ENCODE measurements around the gene CNTFR.

CNTFR gene

DNA sequence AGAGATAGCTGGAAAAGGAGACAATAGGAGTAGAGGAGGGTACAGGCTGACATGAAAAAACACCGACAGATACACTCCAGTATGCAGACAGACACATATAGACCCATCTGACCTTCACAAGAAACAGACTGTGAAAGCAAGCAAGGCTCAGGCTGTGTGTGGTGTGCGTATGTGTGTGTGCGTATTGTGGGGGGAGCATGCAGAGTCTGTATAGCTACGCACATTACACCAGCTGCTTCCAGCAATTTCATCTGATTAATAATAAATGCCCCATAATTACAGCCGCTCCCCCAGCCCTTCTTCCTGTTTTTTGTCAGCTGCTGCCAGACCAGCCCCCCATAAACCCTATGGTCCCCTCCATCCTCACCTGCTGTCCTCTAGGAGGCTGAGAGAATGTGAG lies 6.7 kb downstream of the CNTFR start:
- Histone ChIP-seq H3K27me3 (ENCODE audit: insufficient read depth, low read length) (peaks cover 99% of the 10 kb centered on the region), H3K27ac (ENCODE audit: low read length) (no peak overlapping the region)

DNA sequence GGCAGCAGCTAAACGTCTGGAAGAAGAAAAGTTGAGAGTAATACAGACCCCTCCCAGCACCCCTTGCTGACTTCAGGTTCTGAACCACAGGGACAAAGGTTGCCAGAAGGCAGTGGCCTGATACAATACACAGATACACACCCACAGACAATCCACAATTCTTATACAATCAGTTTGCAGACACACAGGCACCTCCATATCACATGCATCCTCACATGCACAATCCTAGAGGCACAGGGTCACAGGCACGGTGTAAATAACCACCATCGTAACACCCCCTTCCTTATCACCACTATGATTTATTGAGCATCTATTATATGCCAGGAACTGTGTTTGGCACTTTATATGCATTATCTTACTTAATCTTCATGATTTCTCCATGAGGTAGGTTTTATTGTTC lies 8.2 kb downstream of the CNTFR start:
- Histone ChIP-seq H3K9ac (ENCODE audit: low read depth, low read length) (no peak overlapping the region), H3K27ac (ENCODE audit: low read length) (no peak overlapping the region), H3K9me3 (ENCODE audit: insufficient read depth, low read depth, low read length) (no peaks in the 10 kb centered on the region), H3K27me3 (ENCODE audit: insufficient read depth, low read length) (peaks cover 97% of the 10 kb centered on the region), H3K36me3 (ENCODE audit: insufficient read depth, low read depth, low read length) (no peaks in the 10 kb centered on the region), H3K4me3 (ENCODE audit: low read length) (no peak overlapping the region), H3K4me1 (ENCODE audit: insufficient read depth, low read length) (peaks cover 41% of the 10 kb centered on the region)

More for the DNA sequence above, 6.7 kb downstream of the CNTFR start:
- H3K4me1 ChIP-seq (ENCODE audit: insufficient read depth, low read length) = peaks cover 33% of the 10 kb centered on the region
- peaks cover 3% of the 10 kb centered on the region; the same call in 1 of the 2 replicates for H3K9me3 ChIP-seq (ENCODE audit: insufficient read depth, low read depth, low read length)
- no peaks in the 10 kb centered on the region for H3K36me3 ChIP-seq (ENCODE audit: insufficient read depth, low read depth, low read length)
- no peak overlapping the region for H3K9ac ChIP-seq (ENCODE audit: low read depth, low read length)
- H3K4me3 ChIP-seq (ENCODE audit: low read length) = no peak overlapping the region

DNA sequence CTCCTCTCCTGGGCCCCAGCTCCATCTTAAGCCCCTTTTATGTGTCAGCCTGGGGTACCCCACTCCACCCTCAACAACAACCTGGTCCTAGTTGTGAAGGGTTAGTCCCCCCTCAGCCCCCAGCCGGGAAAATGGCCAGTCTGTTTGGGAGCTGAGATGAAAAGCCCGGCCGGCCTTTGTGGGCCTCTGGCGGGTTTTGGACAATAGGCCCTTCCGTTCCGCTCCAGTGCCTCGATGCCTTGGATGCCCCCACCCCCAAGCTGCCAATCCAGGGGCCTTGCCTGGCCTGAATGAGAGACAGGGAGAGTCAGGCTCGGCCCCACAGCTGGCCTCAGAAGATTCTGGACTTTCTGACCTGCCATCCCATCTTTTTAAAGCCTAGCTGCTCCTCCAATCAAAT lies 9.2 kb downstream of the CNTFR start:
- peaks cover 31% of the 10 kb centered on the region for H3K4me1 ChIP-seq (ENCODE audit: insufficient read depth, low read length)
- no peaks in the 10 kb centered on the region for H3K9me3 ChIP-seq (ENCODE audit: insufficient read depth, low read depth, low read length)
- peak overlapping the region; percentile 34; the same call in 1 of the 2 replicates for H3K9ac ChIP-seq (ENCODE audit: low read depth, low read length)
- H3K4me3 ChIP-seq (ENCODE audit: low read length) = no peak overlapping the region
- H3K27me3 ChIP-seq (ENCODE audit: insufficient read depth, low read length) = peaks cover 95% of the 10 kb centered on the region
- no peaks in the 10 kb centered on the region for H3K36me3 ChIP-seq (ENCODE audit: insufficient read depth, low read depth, low read length)
- no peak overlapping the region for H3K27ac ChIP-seq (ENCODE audit: low read length)

DNA sequence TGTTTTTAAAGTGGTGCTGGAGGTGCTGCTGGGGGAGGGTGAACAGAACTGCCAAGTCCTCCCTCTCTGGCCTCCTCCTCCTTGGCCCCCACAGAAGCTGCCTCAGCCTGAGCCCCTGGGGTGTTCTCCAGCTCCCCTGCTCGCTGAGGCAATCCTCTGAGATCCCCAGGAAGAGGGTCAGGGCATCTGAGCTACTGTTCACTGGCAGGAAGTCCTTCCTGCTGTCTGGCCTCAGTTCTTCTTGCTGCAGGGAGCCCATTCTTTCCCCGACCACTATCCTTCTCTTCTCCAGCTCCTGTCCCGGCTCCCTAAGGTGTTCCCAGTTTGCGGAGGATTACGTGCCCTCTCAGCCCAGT lies 9.7 kb downstream of the CNTFR start:
- H3K4me3 ChIP-seq (ENCODE audit: low read length) = no peak overlapping the region
- peaks cover 95% of the 10 kb centered on the region for H3K27me3 ChIP-seq (ENCODE audit: insufficient read depth, low read length)

DNA sequence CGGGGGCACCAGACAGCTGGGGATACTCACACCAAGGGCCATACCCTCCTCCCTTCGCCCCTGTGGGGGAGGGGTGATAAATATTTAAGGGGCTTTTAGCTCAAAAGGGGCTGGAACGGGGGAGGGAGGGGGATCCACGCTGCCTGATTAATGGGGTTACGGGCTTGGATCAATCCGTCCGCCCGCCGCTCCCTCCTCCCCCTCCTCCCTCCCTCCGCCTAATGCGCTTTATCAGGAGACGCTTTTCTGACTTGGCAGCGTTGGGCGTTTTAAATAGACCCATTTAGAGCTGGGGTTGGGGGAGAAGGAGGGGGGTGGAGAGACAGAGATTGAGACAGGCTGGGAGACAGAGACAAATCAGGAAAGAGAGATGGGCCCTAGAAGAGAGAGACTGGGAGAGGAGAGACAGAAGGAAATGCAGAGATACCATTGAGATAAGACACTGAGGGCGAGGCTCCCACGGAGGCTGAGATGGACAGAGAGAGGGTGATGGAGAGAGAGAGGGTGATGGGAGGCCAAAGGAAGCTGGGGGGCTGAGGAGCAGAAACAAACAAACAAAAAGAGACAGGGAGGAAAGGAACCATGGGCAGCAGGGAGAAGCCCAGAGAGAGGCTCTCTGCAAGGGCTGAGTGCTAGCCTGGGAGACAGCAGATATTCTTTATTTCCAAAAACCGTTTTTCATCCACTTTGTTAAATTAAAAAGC lies 10.3 kb downstream of the CNTFR start:
- Histone ChIP-seq H3K27me3 (ENCODE audit: insufficient read depth, low read length) (peaks cover 91% of the 10 kb centered on the region), H3K9me3 (ENCODE audit: insufficient read depth, low read depth, low read length) (no peaks in the 10 kb centered on the region)

More for the DNA sequence above, 9.7 kb downstream of the CNTFR start:
- Histone ChIP-seq H3K27ac (ENCODE audit: low read length) (no peak overlapping the region), H3K9ac (ENCODE audit: low read depth, low read length) (peak overlapping the region; percentile 34; the same call in 1 of the 2 replicates), H3K4me1 (ENCODE audit: insufficient read depth, low read length) (peaks cover 28% of the 10 kb centered on the region), H3K9me3 (ENCODE audit: insufficient read depth, low read depth, low read length) (no peaks in the 10 kb centered on the region), H3K36me3 (ENCODE audit: insufficient read depth, low read depth, low read length) (no peaks in the 10 kb centered on the region)

DNA sequence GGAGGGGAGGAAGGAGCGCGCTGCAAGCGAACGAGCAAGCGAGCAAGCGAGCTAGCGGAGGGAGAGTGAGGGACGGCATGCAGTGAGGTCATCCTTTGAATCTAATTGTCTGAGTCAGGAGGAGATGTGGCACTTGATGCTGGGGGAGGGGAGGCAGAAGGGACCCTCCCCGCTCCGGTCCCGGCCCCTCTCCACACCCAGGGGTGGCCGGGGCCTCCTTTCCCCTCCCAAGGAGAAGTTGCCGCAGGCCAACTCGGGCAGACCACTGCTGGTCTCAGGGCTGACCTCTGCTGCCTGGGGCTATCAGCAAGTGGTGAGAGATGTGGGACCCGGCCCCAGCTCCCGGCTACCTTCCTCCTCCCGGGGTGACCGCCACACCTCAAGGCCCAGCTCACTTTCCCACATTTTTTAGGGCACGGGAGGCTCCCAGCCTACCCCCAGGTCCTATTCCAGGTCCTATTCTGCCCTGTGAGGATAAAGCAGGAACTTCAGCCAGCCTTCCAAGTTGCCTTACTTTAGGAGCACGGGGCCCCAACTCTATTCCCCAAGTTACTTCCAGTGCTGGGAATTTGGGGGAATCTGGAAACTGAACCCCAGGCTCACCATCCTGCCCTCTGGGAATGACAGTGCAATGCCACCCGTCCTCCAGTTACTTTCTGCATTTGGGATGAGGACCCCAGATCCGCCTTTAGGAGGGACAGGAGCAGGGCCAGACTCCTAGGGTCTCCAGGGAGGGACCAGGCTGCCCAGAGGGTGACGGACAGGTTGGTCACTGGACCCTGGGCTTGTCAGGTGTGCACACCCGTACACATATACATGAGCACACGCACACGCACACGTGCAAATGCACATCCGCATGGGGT lies 11.1 kb downstream of the CNTFR start:
- peaks cover 83% of the 10 kb centered on the region for H3K27me3 ChIP-seq (ENCODE audit: insufficient read depth, low read length)
- H3K4me3 ChIP-seq (ENCODE audit: low read length) = peak overlapping the region; percentile 28
- H3K9me3 ChIP-seq (ENCODE audit: insufficient read depth, low read depth, low read length) = no peaks in the 10 kb centered on the region
- H3K36me3 ChIP-seq (ENCODE audit: insufficient read depth, low read depth, low read length) = no peaks in the 10 kb centered on the region
- H3K4me1 ChIP-seq (ENCODE audit: insufficient read depth, low read length) = peaks cover 29% of the 10 kb centered on the region
- no peak overlapping the region for H3K27ac ChIP-seq (ENCODE audit: low read length)
- H3K9ac ChIP-seq (ENCODE audit: low read depth, low read length) = peak overlapping the region; percentile 0; the same call in 1 of the 2 replicates

More for the DNA sequence above, 10.3 kb downstream of the CNTFR start:
- Histone ChIP-seq H3K4me3 (ENCODE audit: low read length) (peak overlapping the region; percentile 28; the same call in 1 of the 2 replicates), H3K9ac (ENCODE audit: low read depth, low read length) (no peak overlapping the region), H3K4me1 (ENCODE audit: insufficient read depth, low read length) (peaks cover 28% of the 10 kb centered on the region), H3K27ac (ENCODE audit: low read length) (no peak overlapping the region), H3K36me3 (ENCODE audit: insufficient read depth, low read depth, low read length) (no peaks in the 10 kb centered on the region)

DNA sequence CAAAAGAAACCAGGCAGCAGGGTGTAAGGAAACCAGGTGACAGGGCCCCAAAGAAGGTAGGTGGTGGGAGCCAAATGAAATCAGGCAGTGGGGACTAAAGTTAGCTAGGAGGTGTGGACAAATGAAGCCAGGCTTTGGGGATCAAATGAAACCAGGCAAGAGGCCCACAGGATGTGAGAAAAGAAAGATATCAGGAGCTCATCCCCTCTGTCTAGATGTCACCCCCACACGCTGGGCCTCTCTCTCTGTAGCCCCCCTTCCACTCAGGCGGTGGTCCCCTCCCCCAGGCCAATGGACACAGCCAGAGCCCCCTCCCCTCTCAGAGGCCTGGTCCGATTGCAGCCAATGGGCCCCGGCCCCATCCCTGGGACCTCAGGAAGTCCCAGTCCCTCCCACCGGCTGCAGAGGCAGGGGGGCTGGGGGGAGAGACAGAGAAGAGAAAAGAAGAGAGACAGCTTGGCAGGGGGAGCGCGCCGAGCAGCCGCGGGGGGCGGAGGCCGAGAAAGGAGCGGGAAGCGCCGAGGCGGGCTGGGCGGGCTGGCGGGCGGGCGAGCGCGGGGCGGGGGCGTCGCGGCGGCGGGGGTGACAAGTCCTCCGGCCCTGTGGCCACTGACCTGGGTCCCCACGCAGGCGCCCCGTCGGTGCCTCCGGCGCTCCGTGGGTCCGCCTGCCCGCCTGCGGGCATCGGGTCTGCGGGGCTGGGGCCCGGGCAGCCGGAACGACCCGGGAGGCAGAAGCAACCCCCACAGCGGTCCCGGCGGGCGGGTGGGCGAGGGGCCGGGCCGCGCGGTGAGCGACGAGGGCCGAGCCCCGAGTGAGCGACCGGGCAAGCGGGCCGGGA lies 11.9 kb downstream of the CNTFR start:
- no peaks in the 10 kb centered on the region for H3K9me3 ChIP-seq (ENCODE audit: insufficient read depth, low read depth, low read length)
- peaks cover 74% of the 10 kb centered on the region for H3K27me3 ChIP-seq (ENCODE audit: insufficient read depth, low read length)
- H3K9ac ChIP-seq (ENCODE audit: low read depth, low read length) = peak overlapping the region; percentile 28; the same call in 1 of the 2 replicates
- H3K4me3 ChIP-seq (ENCODE audit: low read length) = peak overlapping the region; percentile 53; the same call in 1 of the 2 replicates
- H3K36me3 ChIP-seq (ENCODE audit: insufficient read depth, low read depth, low read length) = no peaks in the 10 kb centered on the region
- no peak overlapping the region for H3K27ac ChIP-seq (ENCODE audit: low read length)
- peaks cover 32% of the 10 kb centered on the region for H3K4me1 ChIP-seq (ENCODE audit: insufficient read depth, low read length)

DNA sequence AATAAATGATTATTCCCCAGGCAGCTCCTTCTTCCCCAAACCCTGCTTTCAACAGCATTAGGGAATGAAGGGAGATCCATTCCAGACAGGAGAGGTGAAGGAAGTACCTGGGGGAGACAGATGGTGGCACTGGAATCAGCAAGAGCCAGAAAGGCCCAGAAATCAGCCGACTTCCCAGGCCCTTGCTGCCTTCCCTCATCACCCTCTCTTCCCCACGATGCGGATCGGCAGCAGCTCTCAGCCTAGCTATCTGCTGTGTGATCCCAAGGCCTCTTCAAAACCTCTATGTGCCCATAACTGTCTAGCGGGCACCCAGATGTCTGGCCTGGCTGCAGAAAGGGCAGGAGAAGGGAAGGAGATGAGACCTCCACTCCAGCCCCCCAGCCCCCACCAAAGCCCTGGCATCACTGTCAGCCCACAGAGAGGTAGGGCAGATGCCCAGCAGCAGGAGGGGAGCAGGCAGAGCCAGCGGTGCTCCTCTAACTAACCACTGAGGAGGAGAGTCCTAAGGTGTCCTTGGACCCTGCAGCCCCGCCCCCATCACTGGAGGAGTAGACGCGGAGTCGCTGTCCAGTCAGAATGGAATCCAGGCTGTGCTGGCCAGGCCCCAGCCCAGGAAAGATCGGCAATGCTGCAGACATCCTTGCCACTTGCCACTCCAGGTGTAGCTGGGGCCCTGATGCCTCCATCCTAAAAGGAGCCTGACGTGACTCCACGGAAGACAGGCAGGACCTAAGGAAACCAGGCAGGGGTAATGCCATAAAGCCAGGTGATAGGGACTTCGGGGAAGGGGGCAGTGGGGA lies 12.7 kb downstream of the CNTFR start:
- no peaks in the 10 kb centered on the region for H3K9me3 ChIP-seq (ENCODE audit: insufficient read depth, low read depth, low read length)
- H3K9ac ChIP-seq (ENCODE audit: low read depth, low read length) = peak overlapping the region; percentile 28; the same call in 1 of the 2 replicates
- no peak overlapping the region for H3K27ac ChIP-seq (ENCODE audit: low read length)
- no peaks in the 10 kb centered on the region for H3K36me3 ChIP-seq (ENCODE audit: insufficient read depth, low read depth, low read length)
- H3K27me3 ChIP-seq (ENCODE audit: insufficient read depth, low read length) = peaks cover 66% of the 10 kb centered on the region
- peak overlapping the region; percentile 53; the same call in 1 of the 2 replicates for H3K4me3 ChIP-seq (ENCODE audit: low read length)
- peaks cover 32% of the 10 kb centered on the region for H3K4me1 ChIP-seq (ENCODE audit: insufficient read depth, low read length)

DNA sequence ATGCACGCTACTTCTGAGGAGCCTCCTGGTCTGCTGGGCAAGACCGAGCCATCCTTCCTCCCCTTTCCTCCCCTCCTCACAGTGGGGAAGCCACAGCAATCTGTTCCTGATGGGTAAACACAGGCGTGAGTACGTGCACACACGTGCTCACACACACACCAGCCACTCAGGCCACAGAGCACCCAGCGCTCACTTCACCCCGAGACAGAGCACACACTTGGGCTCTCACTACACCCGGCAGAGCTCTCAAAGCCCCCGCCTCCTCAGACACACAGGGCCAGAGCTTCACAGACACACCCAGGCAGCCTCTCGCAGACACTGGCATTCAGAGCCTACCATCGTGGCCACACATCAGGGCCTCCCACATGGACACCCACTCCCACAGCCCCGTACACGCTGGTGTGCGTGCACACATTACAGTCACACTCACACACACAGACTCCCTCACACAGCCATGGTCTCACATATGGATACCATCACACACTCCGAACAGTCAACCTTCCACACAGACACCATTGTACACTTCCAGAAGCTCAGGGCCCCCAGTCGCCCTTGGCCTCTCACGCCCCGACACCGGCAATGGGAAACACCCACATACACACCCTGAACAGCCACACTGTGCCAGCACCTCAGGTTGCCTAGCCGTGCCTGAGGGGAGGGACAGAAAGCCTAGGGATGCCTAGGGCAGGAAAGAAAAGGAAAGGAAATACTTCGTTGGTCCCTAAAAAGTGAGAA lies 13.5 kb downstream of the CNTFR start:
- H3K27me3 ChIP-seq (ENCODE audit: insufficient read depth, low read length) = peaks cover 59% of the 10 kb centered on the region
- H3K36me3 ChIP-seq (ENCODE audit: insufficient read depth, low read depth, low read length) = no peaks in the 10 kb centered on the region
- H3K4me1 ChIP-seq (ENCODE audit: insufficient read depth, low read length) = peaks cover 32% of the 10 kb centered on the region

DNA sequence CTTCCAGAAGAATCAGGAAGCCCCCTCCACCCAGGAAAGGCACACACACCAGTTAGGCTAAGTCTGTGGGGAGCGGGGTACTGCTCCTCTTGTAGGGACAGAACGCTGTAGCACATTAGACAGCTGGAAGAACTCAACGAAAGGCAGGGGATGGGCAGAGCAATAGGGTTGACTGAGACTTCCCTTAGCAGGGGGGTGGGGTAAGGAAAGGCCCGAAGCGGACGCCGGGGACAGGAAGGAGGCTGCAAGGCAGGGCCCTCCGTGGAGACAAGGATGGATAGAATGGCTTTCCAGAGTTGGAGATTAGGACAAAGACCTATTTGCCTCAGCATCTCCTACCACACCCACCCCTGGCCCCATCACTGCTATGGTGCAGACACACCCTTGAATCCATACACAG lies 14.3 kb downstream of the CNTFR start:
- no peaks in the 10 kb centered on the region for H3K9me3 ChIP-seq (ENCODE audit: insufficient read depth, low read depth, low read length)
- H3K9ac ChIP-seq (ENCODE audit: low read depth, low read length) = no peak overlapping the region
- H3K36me3 ChIP-seq (ENCODE audit: insufficient read depth, low read depth, low read length) = no peaks in the 10 kb centered on the region
- H3K27ac ChIP-seq (ENCODE audit: low read length) = no peak overlapping the region
- no peak overlapping the region for H3K4me3 ChIP-seq (ENCODE audit: low read length)
- peaks cover 51% of the 10 kb centered on the region for H3K27me3 ChIP-seq (ENCODE audit: insufficient read depth, low read length)
- peaks cover 28% of the 10 kb centered on the region for H3K4me1 ChIP-seq (ENCODE audit: insufficient read depth, low read length)

More for the DNA sequence above, 13.5 kb downstream of the CNTFR start:
- Histone ChIP-seq H3K9me3 (ENCODE audit: insufficient read depth, low read depth, low read length) (no peaks in the 10 kb centered on the region), H3K9ac (ENCODE audit: low read depth, low read length) (no peak overlapping the region), H3K27ac (ENCODE audit: low read length) (no peak overlapping the region), H3K4me3 (ENCODE audit: low read length) (no peak overlapping the region)

All from iPS-20b (cell line).